H9 (cell line): ENCODE results near the gene NFX1. TPM values are rescaled to one million over a fixed set of nuclear protein-coding genes. Genes with fewer than 3 reads are reported as not detected.
"Not testable (repeated sequence)": the region's sequence is repeated elsewhere in the genome, so short reads cannot be mapped to it uniquely, and the experiment has no call there.

ENCODE experiments used
- DNase-seq: peaks from one replicate; pipeline ENCODE4 v3.0.0-alpha.2; 2017
- H2AFZ ChIP-seq: one replicate; pipeline ENCODE4 v1.6.1; 2013; ENCODE audit warnings: mild to moderate bottlenecking, low read length, control low read depth, moderate library complexity
- H2AK5ac ChIP-seq: 2 replicates; pipeline ENCODE4 v1.6.1; 2013; ENCODE audit warnings: low read length, control low read depth, mixed read lengths; ENCODE audit not compliant: insufficient read length
- H2BK120ac ChIP-seq: one replicate; pipeline ENCODE4 v1.6.1; 2013; ENCODE audit warnings: low read depth, mild to moderate bottlenecking, low read length, control low read depth, inconsistent platforms; ENCODE audit not compliant: poor library complexity, severe bottlenecking
- H2BK12ac ChIP-seq: 2 replicates; pipeline ENCODE4 v1.6.1; 2013; ENCODE audit warnings: low read length, control low read depth, mixed read lengths, low read depth; ENCODE audit not compliant: insufficient read length
- H2BK15ac ChIP-seq: 2 replicates; pipeline ENCODE4 v1.6.1; 2013; ENCODE audit warnings: low read depth, low read length, control low read depth
- H2BK20ac ChIP-seq: one replicate; pipeline ENCODE4 v1.6.1; 2013; ENCODE audit warnings: low read depth, mild to moderate bottlenecking, low read length, control low read depth, inconsistent platforms; ENCODE audit not compliant: poor library complexity, severe bottlenecking
- H2BK5ac ChIP-seq: 2 replicates; pipeline ENCODE4 v1.6.1; 2013; ENCODE audit warnings: low read length, control low read depth, mixed read lengths; ENCODE audit not compliant: insufficient read length
- H3K14ac ChIP-seq: 2 replicates; pipeline ENCODE4 v1.6.1; 2013; ENCODE audit warnings: low read length, control low read depth; ENCODE audit not compliant: insufficient read depth
- H3K18ac ChIP-seq: 2 replicates; pipeline ENCODE4 v1.6.1; 2013; ENCODE audit warnings: low read depth, mild to moderate bottlenecking, mixed read lengths, low read length, control low read depth; ENCODE audit not compliant: insufficient read length
- H3K23ac ChIP-seq: 2 replicates; pipeline ENCODE4 v1.6.1; 2013; ENCODE audit warnings: low read length, control low read depth, mixed read lengths, low read depth; ENCODE audit not compliant: insufficient read length
- H3K23me2 ChIP-seq: 2 replicates; pipeline ENCODE4 v1.6.1; 2013; ENCODE audit warnings: low read depth, mild to moderate bottlenecking, mixed read lengths, low read length, control low read depth; ENCODE audit not compliant: insufficient read length, poor library complexity, severe bottlenecking
- H3K27ac ChIP-seq: 2 replicates; pipeline ENCODE4 v1.5.1; 2013; ENCODE audit warnings: low read length, control low read depth, mixed read lengths, low read depth; ENCODE audit not compliant: insufficient read length
- H3K27me3 ChIP-seq: 2 replicates; pipeline ENCODE4 v1.6.1; 2013; ENCODE audit warnings: low read length, control low read depth, inconsistent platforms; ENCODE audit not compliant: insufficient read depth
- H3K4ac ChIP-seq: 2 replicates; pipeline ENCODE4 v1.6.1; 2013; ENCODE audit warnings: low read depth, mild to moderate bottlenecking, control low read depth, inconsistent platforms, low read length, moderate library complexity
- H3K4me1 ChIP-seq: 2 replicates; pipeline ENCODE4 v1.6.1; 2013; ENCODE audit warnings: low read length, control low read depth, inconsistent platforms; ENCODE audit not compliant: insufficient read depth
- H3K4me2 ChIP-seq: 2 replicates; pipeline ENCODE4 v1.6.1; 2013; ENCODE audit warnings: low read length, control low read depth, mixed read lengths; ENCODE audit not compliant: insufficient read length, insufficient read depth
- H3K56ac ChIP-seq: 2 replicates; pipeline ENCODE4 v1.6.1; 2013; ENCODE audit warnings: low read depth, mild to moderate bottlenecking, mixed read lengths, low read length, control low read depth; ENCODE audit not compliant: insufficient read length
- H3K79me1 ChIP-seq: 2 replicates; pipeline ENCODE4 v1.6.1; 2013; ENCODE audit warnings: low read depth, mild to moderate bottlenecking, moderate library complexity, low read length, control low read depth, inconsistent platforms; ENCODE audit not compliant: insufficient read depth, poor library complexity, severe bottlenecking
- H3K79me2 ChIP-seq: 2 replicates; pipeline ENCODE4 v1.6.1; 2013; ENCODE audit warnings: low read length, control low read depth, inconsistent platforms; ENCODE audit not compliant: insufficient read depth
- H3K9ac ChIP-seq: 2 replicates; pipeline ENCODE4 v1.6.1; 2013; ENCODE audit warnings: low read length, control low read depth, mixed read lengths; ENCODE audit not compliant: insufficient read length; ENCODE audit errors: extremely low read depth
- H3K9me3 ChIP-seq: one replicate; pipeline ENCODE4 v1.6.1; 2013; ENCODE audit warnings: low read depth, low read length, inconsistent platforms; ENCODE audit not compliant: control insufficient read depth
- H3T11ph ChIP-seq: one replicate; pipeline ENCODE4 v1.6.1; 2013; ENCODE audit warnings: mild to moderate bottlenecking, low read length, control low read depth, inconsistent platforms
- H4K20me1 ChIP-seq: one replicate; pipeline ENCODE4 v1.6.1; 2013; ENCODE audit not compliant: control insufficient read depth, insufficient read length, insufficient read depth
- H4K5ac ChIP-seq: 2 replicates; pipeline ENCODE4 v1.6.1; 2013; ENCODE audit warnings: low read depth, mild to moderate bottlenecking, mixed read lengths, low read length, control low read depth; ENCODE audit not compliant: insufficient read length
- H4K8ac ChIP-seq: replicated peaks from 2 replicates; pipeline ENCODE4 v1.6.1; 2013; ENCODE audit warnings: low read length, control low read depth, mixed read lengths, low read depth; ENCODE audit not compliant: insufficient read length
- H4K91ac ChIP-seq: 2 replicates; pipeline ENCODE4 v1.6.1; 2013; ENCODE audit warnings: low read depth, mild to moderate bottlenecking, moderate library complexity, mixed read lengths, low read length, control low read depth; ENCODE audit not compliant: insufficient read length
- H3K27ac Mint-ChIP-seq, 3 experiments: 2 replicates in 2 of 3; 3 replicates in 1 of 3; pipeline ENCODE4 v1.8.0; 2020 to 2021; ENCODE audit warnings: mixed read lengths in 3 of 3, mild to moderate bottlenecking in 1 of 3, moderate library complexity in 1 of 3
- H3K27me3 Mint-ChIP-seq: 2 replicates; pipeline ENCODE4 v1.8.0; 2021; ENCODE audit warnings: low read depth, mild to moderate bottlenecking, moderate library complexity, mixed read lengths
- H3K36me3 Mint-ChIP-seq, 3 experiments: 2 replicates in 2 of 3; 3 replicates in 1 of 3; pipeline ENCODE4 v1.8.0; 2020 to 2021; ENCODE audit warnings: low read depth in 3 of 3, mixed read lengths in 3 of 3; ENCODE audit not compliant: insufficient read depth in 1 of 3
- H3K4me1 Mint-ChIP-seq, 2 experiments: 2 replicates each; pipeline ENCODE4 v1.8.0; 2020; ENCODE audit warnings: mixed read lengths in 2 of 2
- H3K4me3 Mint-ChIP-seq, 2 experiments: 2 replicates in 1 of 2; 3 replicates in 1 of 2; pipeline ENCODE4 v1.8.0; 2020 to 2021; ENCODE audit warnings: mild to moderate bottlenecking in 2 of 2, mixed read lengths in 2 of 2, moderate library complexity in 1 of 2
- H3K9me3 Mint-ChIP-seq, 2 experiments: 2 replicates in 1 of 2; 3 replicates in 1 of 2; pipeline ENCODE4 v1.8.0; 2020; ENCODE audit warnings: mild to moderate bottlenecking in 2 of 2, mixed read lengths in 2 of 2, moderate library complexity in 1 of 2
- WGBS: extraction: QIAGEN DNeasy Blood & Tissue Kit; methylation state at CpG from one replicate; pipeline ENCODE4 v1.1.7; 2013; ENCODE audit warnings: missing lambda C conversion rate, low lambda C conversion rate, mixed read lengths; ENCODE audit not compliant: insufficient read length; ENCODE audit errors: extremely low coverage; 5-methylcytosine and 5-hydroxymethylcytosine counted together
- total RNA-seq: library from RNA; stranded (reverse); gene quantifications from 2 replicates; pipeline ENCODE4 v1.2.1, GENCODE V29; 2021

The NFX1 gene
- total RNA-seq, 1 experiment from 2014 or later, result 35.1 TPM

DNA sequence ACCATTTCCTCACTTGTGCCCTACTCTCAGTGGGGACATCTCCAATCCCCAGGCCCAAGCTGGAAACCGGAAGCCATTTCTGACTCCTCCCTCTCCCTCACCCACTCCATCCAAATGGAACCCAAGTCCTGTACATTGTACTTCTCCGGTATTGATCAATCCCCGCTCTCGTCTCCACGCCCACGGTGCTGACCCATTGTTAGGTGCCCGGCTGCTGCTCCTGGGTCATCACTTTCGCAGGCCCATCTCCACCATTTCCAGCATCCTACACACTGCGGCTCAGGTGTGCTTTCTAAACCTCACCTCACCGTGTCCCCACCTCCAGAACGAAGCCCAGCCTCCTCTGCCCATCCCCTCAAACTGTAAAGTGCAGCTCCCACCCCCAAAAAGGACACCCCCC lies 93.1 kb downstream of the NFX1 start:
- H3K27ac Mint-ChIP-seq, result peak overlapping the region in 1 of 3 experiments; percentile 54; a peak in 2 of 7 replicates
- not testable (repeated sequence) for H3K27ac ChIP-seq

DNA sequence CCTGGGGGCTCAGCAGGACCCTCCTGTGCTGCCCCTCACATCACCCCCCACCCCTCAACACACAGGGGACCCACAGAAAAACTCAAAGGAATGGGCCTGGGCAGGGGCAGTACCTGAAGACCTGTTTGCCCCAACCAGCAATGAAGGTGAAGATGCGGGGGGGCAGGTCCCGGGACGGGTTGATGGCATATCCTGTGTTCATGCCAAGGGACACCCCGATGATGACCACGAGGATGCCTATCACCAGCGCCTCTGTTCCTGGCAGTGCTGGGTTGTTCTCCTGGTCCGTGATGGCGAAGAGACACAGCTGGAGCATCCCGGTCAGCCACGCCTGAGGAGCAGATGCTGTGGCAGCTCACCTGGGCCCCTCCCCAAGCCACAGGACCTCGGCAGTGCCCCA lies 95.2 kb downstream of the NFX1 start:
- not testable (repeated sequence) for H2BK5ac ChIP-seq, H3K36me3 Mint-ChIP-seq, H3K9ac ChIP-seq, DNase-seq, H3T11ph ChIP-seq, H3K4me1 ChIP-seq, H2BK12ac ChIP-seq, H3K18ac ChIP-seq, H3K9me3 ChIP-seq, H3K4me2 ChIP-seq, H4K91ac ChIP-seq, H2AK5ac ChIP-seq, H2BK15ac ChIP-seq, H3K27me3 ChIP-seq, H3K9me3 Mint-ChIP-seq, H3K79me1 ChIP-seq, H3K4me3 Mint-ChIP-seq, H3K14ac ChIP-seq, H2BK20ac ChIP-seq, H4K5ac ChIP-seq, H3K56ac ChIP-seq, H3K4ac ChIP-seq, H3K27ac ChIP-seq, H3K27me3 Mint-ChIP-seq, H4K8ac ChIP-seq, H3K23me2 ChIP-seq, H2AFZ ChIP-seq, H2BK120ac ChIP-seq, H3K23ac ChIP-seq, H3K27ac Mint-ChIP-seq, H3K79me2 ChIP-seq, H4K20me1 ChIP-seq
- WGBS, result no CpG with 5 or more reads among the region's 11 CpGs
- peaks cover 25 to 46% of the 10 kb centered on the region in 2 experiments for H3K4me1 Mint-ChIP-seq

More for the DNA sequence above, 93.1 kb downstream of the NFX1 start:
- not testable (repeated sequence) for H3K18ac ChIP-seq, DNase-seq, H3K23ac ChIP-seq, H3K14ac ChIP-seq, H3K79me2 ChIP-seq, H3K56ac ChIP-seq, H3K4me1 ChIP-seq, H3K4me2 ChIP-seq, H3K9me3 ChIP-seq, H3K4me3 Mint-ChIP-seq, H3K27me3 ChIP-seq, H3T11ph ChIP-seq, H2BK20ac ChIP-seq, H3K23me2 ChIP-seq, H3K4ac ChIP-seq, H3K9ac ChIP-seq, H3K36me3 Mint-ChIP-seq, H3K9me3 Mint-ChIP-seq, H2AK5ac ChIP-seq, H4K20me1 ChIP-seq, H4K5ac ChIP-seq, H4K91ac ChIP-seq, H2BK12ac ChIP-seq, H2AFZ ChIP-seq, H2BK15ac ChIP-seq, H4K8ac ChIP-seq, H3K27me3 Mint-ChIP-seq, H2BK120ac ChIP-seq, H3K79me1 ChIP-seq, H2BK5ac ChIP-seq
- H3K4me1 Mint-ChIP-seq, result peaks cover 24 to 38% of the 10 kb centered on the region in 2 experiments
- no CpG with 5 or more reads among the region's 11 CpGs for WGBS
